IPS DF 6.9 (cell line): ENCODE results near the gene CIROP.

Experiments used
- DNase-seq: peaks from one replicate; pipeline ENCODE4 v3.0.0-alpha.2; 2013; ENCODE audit warnings: low read depth, low spot score
- H3K27ac ChIP-seq: one replicate; pipeline ENCODE4 v1.5.1; 2013; ENCODE audit warnings: low read length, control low read depth
- H3K27me3 ChIP-seq: 2 replicates; pipeline ENCODE4 v1.6.1; 2013; ENCODE audit warnings: mild to moderate bottlenecking, low read length; ENCODE audit not compliant: control insufficient read depth, insufficient read depth
- H3K36me3 ChIP-seq: 2 replicates; pipeline ENCODE4 v1.6.1; 2013; ENCODE audit warnings: low read length; ENCODE audit not compliant: control insufficient read depth, insufficient read depth
- H3K4me1 ChIP-seq: 2 replicates; pipeline ENCODE4 v1.6.1; 2013; ENCODE audit warnings: low read length; ENCODE audit not compliant: control insufficient read depth, insufficient read depth
- H3K4me3 ChIP-seq: 2 replicates; pipeline ENCODE4 v1.5.1; 2013; ENCODE audit warnings: mild to moderate bottlenecking, low read length
- H3K9me3 ChIP-seq: 2 replicates; pipeline ENCODE4 v1.6.1; 2013; ENCODE audit warnings: low read length, inconsistent platforms; ENCODE audit not compliant: control insufficient read depth, insufficient read depth
- WGBS: extraction: QIAGEN DNeasy Blood & Tissue Kit; methylation state at CpG from one replicate; pipeline ENCODE4 v1.1.7; 2013; ENCODE audit warnings: mixed read lengths, missing lambda C conversion rate; ENCODE audit not compliant: insufficient read length, insufficient coverage; 5-methylcytosine and 5-hydroxymethylcytosine counted together

Gene CIROP

GRCh38 chr14:23076785-23077408 is 27.9 kb downstream of the CIROP start:
- H3K27me3 ChIP-seq: no peaks in the 10 kb centered on the region
- no CpG with 5 or more reads among the region's 5 CpGs for WGBS
- H3K36me3 ChIP-seq: peaks cover 31% of the 10 kb centered on the region
- no peak overlapping the region for H3K4me3 ChIP-seq
- no peak for DNase-seq
- 0 out of 2 replicates have a peak, but pooled peaks cover 1% of the 10 kb centered on the region for H3K4me1 ChIP-seq
- no peaks in the 10 kb centered on the region for H3K9me3 ChIP-seq
- H3K27ac ChIP-seq: no peak overlapping the region

- H3K27me3 ChIP-seq: no peaks in the 10 kb centered on the region
- H3K4me1 ChIP-seq: 0 out of 2 replicates have a peak, but pooled peaks cover 1% of the 10 kb centered on the region
- no peaks in the 10 kb centered on the region for H3K9me3 ChIP-seq
- peaks cover 22% of the 10 kb centered on the region for H3K36me3 ChIP-seq
- no peak for DNase-seq
- no peak overlapping the region for H3K27ac ChIP-seq
- no CpG with 5 or more reads among the region's 1 CpG for WGBS
- no peak overlapping the region for H3K4me3 ChIP-seq
These were observed 29.9 kb downstream of the CIROP start for GRCh38 chr14:23074906-23075305.

- Histone ChIP-seq H3K4me3 (no peak overlapping the region), H3K36me3 (peaks cover 26% of the 10 kb centered on the region), H3K27me3 (no peaks in the 10 kb centered on the region), H3K27ac (no peak overlapping the region), H3K9me3 (no peaks in the 10 kb centered on the region), H3K4me1 (peaks cover 4% of the 10 kb centered on the region; the same call in 1 of the 2 replicates)
- DNase-seq: no peak
- no CpG with 5 or more reads among the region's 5 CpGs for WGBS
These were observed 32.8 kb downstream of the CIROP start for GRCh38 chr14:23071921-23072539.

GRCh38 chr14:23071244-23071920 is 33.4 kb downstream of the CIROP start:
- Histone ChIP-seq H3K4me3 (peak overlapping the region; percentile 99), H3K9me3 (no peaks in the 10 kb centered on the region), H3K27ac (no peak overlapping the region), H3K4me1 (peaks cover 4% of the 10 kb centered on the region; the same call in 1 of the 2 replicates), H3K27me3 (no peaks in the 10 kb centered on the region), H3K36me3 (peaks cover 28% of the 10 kb centered on the region)
- WGBS: 100% methylated on average over 1 of the region's 14 CpGs
- DNase-seq: no peak

- Histone ChIP-seq H3K36me3 (peaks cover 33% of the 10 kb centered on the region), H3K27ac (no peak overlapping the region), H3K9me3 (no peaks in the 10 kb centered on the region), H3K27me3 (no peaks in the 10 kb centered on the region), H3K4me1 (peaks cover 4% of the 10 kb centered on the region; the same call in 1 of the 2 replicates), H3K4me3 (peak overlapping the region; percentile 99; the same call in 1 of the 2 replicates)
- 100% methylated on average over 1 of the region's 10 CpGs for WGBS
- DNase-seq: no peak
These were observed 34.3 kb downstream of the CIROP start for GRCh38 chr14:23070262-23071129.

GRCh38 chr14:23069413-23069806 is 35.4 kb downstream of the CIROP start:
- DNase-seq: no peak
- H3K27ac ChIP-seq: no peak overlapping the region
- peaks cover 32% of the 10 kb centered on the region for H3K36me3 ChIP-seq
- H3K9me3 ChIP-seq: no peaks in the 10 kb centered on the region
- no CpG with 5 or more reads among the region's 4 CpGs for WGBS
- peaks cover 4% of the 10 kb centered on the region; the same call in 1 of the 2 replicates for H3K4me1 ChIP-seq
- no peak overlapping the region for H3K4me3 ChIP-seq
- H3K27me3 ChIP-seq: no peaks in the 10 kb centered on the region

GRCh38 chr14:23068789-23069412 is 35.9 kb downstream of the CIROP start:
- Histone ChIP-seq H3K27ac (no peak overlapping the region), H3K4me3 (no peak overlapping the region), H3K4me1 (peaks cover 4% of the 10 kb centered on the region; the same call in 1 of the 2 replicates), H3K27me3 (no peaks in the 10 kb centered on the region), H3K9me3 (no peaks in the 10 kb centered on the region), H3K36me3 (peaks cover 36% of the 10 kb centered on the region)
- no CpG with 5 or more reads among the region's 8 CpGs for WGBS
- peak; percentile 93 for DNase-seq

- peaks cover 44% of the 10 kb centered on the region for H3K36me3 ChIP-seq
- H3K27me3 ChIP-seq: no peaks in the 10 kb centered on the region
- no peak overlapping the region for H3K4me3 ChIP-seq
- H3K9me3 ChIP-seq: no peaks in the 10 kb centered on the region
- no peak overlapping the region for H3K27ac ChIP-seq
- peaks cover 4% of the 10 kb centered on the region; the same call in 1 of the 2 replicates for H3K4me1 ChIP-seq
- WGBS: no CpG with 5 or more reads among the region's 14 CpGs
- no peak for DNase-seq
These were observed 36.7 kb downstream of the CIROP start for GRCh38 chr14:23067847-23068788.
